Measurements from ENCODE around the gene ZSWIM6.
"Not testable (repeated sequence)": the region's sequence is repeated elsewhere in the genome, so short reads cannot be mapped to it uniquely, and the experiment has no call there.

ZSWIM6 gene

GRCh38 chr5:61363401-61364114, 31.5 kb downstream of the ZSWIM6 start:
- no peak for DNase-seq (ENCODE audit: low read depth in 2 of 2)

GRCh38 chr5:61366497-61367240, 34.6 kb downstream of the ZSWIM6 start:
- DNase-seq (ENCODE audit: low read depth in 2 of 2): no peak

GRCh38 chr5:61370506-61370905, 38.4 kb downstream of the ZSWIM6 start:
- DNase-seq (ENCODE audit: low read depth in 2 of 2): no peak

GRCh38 chr5:61371474-61371873, 39.4 kb downstream of the ZSWIM6 start:
- DNase-seq (ENCODE audit: low read depth in 2 of 2): no peak

GRCh38 chr5:61379677-61380076, 47.6 kb downstream of the ZSWIM6 start:
- DNase-seq (ENCODE audit: low read depth in 2 of 2): no peak

- DNase-seq (ENCODE audit: low read depth in 2 of 2): no peak
These were observed 49.9 kb downstream of the ZSWIM6 start for GRCh38 chr5:61381968-61382367.

GRCh38 chr5:61385627-61386026, 53.6 kb downstream of the ZSWIM6 start:
- no peak for DNase-seq (ENCODE audit: low read depth in 2 of 2)

GRCh38 chr5:61386045-61386800, 54.2 kb downstream of the ZSWIM6 start:
- DNase-seq (ENCODE audit: low read depth in 2 of 2): no peak

GRCh38 chr5:61389609-61390008, 57.6 kb downstream of the ZSWIM6 start:
- DNase-seq (ENCODE audit: low read depth in 2 of 2): no peak

- no peak for DNase-seq (ENCODE audit: low read depth in 2 of 2)
These were observed 62.1 kb downstream of the ZSWIM6 start for GRCh38 chr5:61394078-61394704.

GRCh38 chr5:61394793-61395192, 62.7 kb downstream of the ZSWIM6 start:
- DNase-seq (ENCODE audit: low read depth in 2 of 2): no peak

GRCh38 chr5:61397238-61397637, 65.2 kb downstream of the ZSWIM6 start:
- no peak for DNase-seq (ENCODE audit: low read depth in 2 of 2)

GRCh38 chr5:61397937-61398336, 65.9 kb downstream of the ZSWIM6 start:
- no peak for DNase-seq (ENCODE audit: low read depth in 2 of 2)

GRCh38 chr5:61398440-61398839, 66.4 kb downstream of the ZSWIM6 start:
- DNase-seq (ENCODE audit: low read depth in 2 of 2): no peak

- DNase-seq (ENCODE audit: low read depth in 2 of 2): no peak
These were observed 67.6 kb downstream of the ZSWIM6 start for GRCh38 chr5:61399679-61400078.

GRCh38 chr5:61401726-61402125, 69.7 kb downstream of the ZSWIM6 start:
- no peak for DNase-seq (ENCODE audit: low read depth in 2 of 2)

- no peak for DNase-seq (ENCODE audit: low read depth in 2 of 2)
These were observed 70.3 kb downstream of the ZSWIM6 start for GRCh38 chr5:61402244-61402823.

- DNase-seq (ENCODE audit: low read depth in 2 of 2): no peak
These were observed 71.2 kb downstream of the ZSWIM6 start for GRCh38 chr5:61402970-61403900.

GRCh38 chr5:61405511-61406295, 73.6 kb downstream of the ZSWIM6 start:
- DNase-seq (ENCODE audit: low read depth in 2 of 2): no peak

GRCh38 chr5:61406497-61406896, 74.4 kb downstream of the ZSWIM6 start:
- not testable (repeated sequence) for DNase-seq (ENCODE audit: low read depth in 2 of 2)

Measured in stimulated activated CD4-positive, alpha-beta T cell treated with anti-CD3 and anti-CD28 coated beads, Interleukin-1b, Interleukin-23, amount 100 ng/mL, for 4 hours (primary cell).